ENCODE data around the gene NEK9. TPM values are rescaled to one million over a fixed set of nuclear protein-coding genes. Genes with fewer than 3 reads are reported as not detected.
A peak's percentile ranks its signal among the peaks of the same experiment; 100 is the strongest.
"Not testable (repeated sequence)": the region's sequence is repeated elsewhere in the genome, so short reads cannot be mapped to it uniquely, and the experiment has no call there.

Gene NEK9
- total RNA-seq, 2 donors from 2014 or later = 68.7 to 86.2 TPM

GRCh38 chr14:75079521-75079920, 47.3 kb downstream of the NEK9 start:
- no peak for DNase-seq (ENCODE audit: low spot score)
- intact Hi-C loops (cut with DNase I) = no loop called here

GRCh38 chr14:75077794-75078193, 49.1 kb downstream of the NEK9 start:
- DNase-seq (ENCODE audit: low spot score) = no peak
- intact Hi-C loops (cut with DNase I) = no loop called here

GRCh38 chr14:75070383-75070782, 56.5 kb downstream of the NEK9 start:
- intact Hi-C loops (cut with DNase I) = no loop called here
- no peak for DNase-seq (ENCODE audit: low spot score)

GRCh38 chr14:75069811-75070145, 57.1 kb downstream of the NEK9 start:
- intact Hi-C loops (cut with DNase I) = no loop called here
- DNase-seq (ENCODE audit: low spot score) = no peak

GRCh38 chr14:75069121-75069810, 57.6 kb downstream of the NEK9 start, which contains the start of gene ZC2HC1C:
ZC2HC1C (plus strand) TSS chr14:75069641; CDS start chr14:75070574, 933 bp downstream.
- peak; percentile 99 for DNase-seq (ENCODE audit: low spot score)
- intact Hi-C loops (cut with DNase I) = no loop called here

- no peak for DNase-seq (ENCODE audit: low spot score)
- intact Hi-C loops (cut with DNase I) = no loop called here
These were observed 58.3 kb downstream of the NEK9 start for GRCh38 chr14:75068294-75069120.

GRCh38 chr14:75067765-75068164, 59.1 kb downstream of the NEK9 start:
- intact Hi-C loops (cut with DNase I) = not testable (repeated sequence)

GRCh38 chr14:75067212-75067611, 59.6 kb downstream of the NEK9 start:
- intact Hi-C loops (cut with DNase I) = no loop called here

More at GRCh38 chr14:75067765-75068164, 59.1 kb downstream of the NEK9 start:
- not testable (repeated sequence) for DNase-seq (ENCODE audit: low spot score)

GRCh38 chr14:75066691-75067090, 60.2 kb downstream of the NEK9 start:
- DNase-seq (ENCODE audit: low spot score) = no peak
- intact Hi-C loops (cut with DNase I) = no loop called here

More at GRCh38 chr14:75067212-75067611, 59.6 kb downstream of the NEK9 start:
- DNase-seq (ENCODE audit: low spot score) = no peak

- intact Hi-C loops (cut with DNase I) = no loop called here
- no peak for DNase-seq (ENCODE audit: low spot score)
These were observed 62.7 kb downstream of the NEK9 start for GRCh38 chr14:75064205-75064567.

GRCh38 chr14:75063491-75064204, 63.2 kb downstream of the NEK9 start, which contains the start of gene ACYP1:
ACYP1 (minus strand) TSS chr14:75064024; CDS start chr14:75063553, 471 bp downstream.
- intact Hi-C loops (cut with DNase I) = no loop called here
- DNase-seq (ENCODE audit: low spot score) = peak; percentile 98

- intact Hi-C loops (cut with DNase I) = no loop called here
These were observed 63.8 kb downstream of the NEK9 start for GRCh38 chr14:75063013-75063412.

GRCh38 chr14:75060420-75060819, 66.4 kb downstream of the NEK9 start:
- no peak for DNase-seq (ENCODE audit: low spot score)
- intact Hi-C loops (cut with DNase I) = no loop called here

More at GRCh38 chr14:75063013-75063412, 63.8 kb downstream of the NEK9 start:
- no peak for DNase-seq (ENCODE audit: low spot score)

GRCh38 chr14:75059642-75060041, 67.2 kb downstream of the NEK9 start:
- DNase-seq (ENCODE audit: low spot score) = no peak
- intact Hi-C loops (cut with DNase I) = no loop called here

GRCh38 chr14:75054421-75054820, 72.4 kb downstream of the NEK9 start:
- DNase-seq (ENCODE audit: low spot score) = no peak
- intact Hi-C loops (cut with DNase I) = no loop called here

GRCh38 chr14:75053396-75054291, 73.2 kb downstream of the NEK9 start:
- intact Hi-C loops (cut with DNase I) = no loop called here
- DNase-seq (ENCODE audit: low spot score) = no peak

GRCh38 chr14:75051556-75051899, 75.3 kb downstream of the NEK9 start:
- intact Hi-C loops (cut with DNase I) = no loop called here
- DNase-seq (ENCODE audit: low spot score) = no peak

- intact Hi-C loops (cut with DNase I) = no loop called here
These were observed 75.8 kb downstream of the NEK9 start, which contains the start of gene MLH3 for GRCh38 chr14:75050852-75051555. MLH3 (minus strand) TSS chr14:75051467; CDS start chr14:75049655, 1,812 bp downstream.

More at GRCh38 chr14:75050852-75051555, 75.8 kb downstream of the NEK9 start, which contains the start of gene MLH3:
- DNase-seq (ENCODE audit: low spot score) = peak; percentile 94

Data from posterior vena cava (tissue), 2 donors.